Coronary artery (tissue), 2 donors: ENCODE data around the gene PFDN4.
"Not testable (repeated sequence)": the region's sequence is repeated elsewhere in the genome, so short reads cannot be mapped to it uniquely, and the experiment has no call there.

ENCODE experiments used
- DNase-seq: peaks from one replicate; pipeline ENCODE4 v3.0.0-alpha.2; 2017; ENCODE audit warnings: low spot score
- H3K27ac ChIP-seq, 2 donors: fragments of 200-600 bp; sonication (generic); one replicate each; pipeline ENCODE4 v1.5.1; 2016 to 2019
- H3K4me3 ChIP-seq: fragments of 200-600 bp; sonication (generic); 2 replicates; pipeline ENCODE4 v1.5.1; 2016; ENCODE audit warnings: mild to moderate bottlenecking, moderate library complexity
- CTCF ChIP-seq: fragments of 200-600 bp; sonication (generic); IDR thresholded peaks from one replicate; pipeline ENCODE4 v1.5.1; 2019; ENCODE audit warnings: antibody characterized with exemption

The PFDN4 gene

DNA sequence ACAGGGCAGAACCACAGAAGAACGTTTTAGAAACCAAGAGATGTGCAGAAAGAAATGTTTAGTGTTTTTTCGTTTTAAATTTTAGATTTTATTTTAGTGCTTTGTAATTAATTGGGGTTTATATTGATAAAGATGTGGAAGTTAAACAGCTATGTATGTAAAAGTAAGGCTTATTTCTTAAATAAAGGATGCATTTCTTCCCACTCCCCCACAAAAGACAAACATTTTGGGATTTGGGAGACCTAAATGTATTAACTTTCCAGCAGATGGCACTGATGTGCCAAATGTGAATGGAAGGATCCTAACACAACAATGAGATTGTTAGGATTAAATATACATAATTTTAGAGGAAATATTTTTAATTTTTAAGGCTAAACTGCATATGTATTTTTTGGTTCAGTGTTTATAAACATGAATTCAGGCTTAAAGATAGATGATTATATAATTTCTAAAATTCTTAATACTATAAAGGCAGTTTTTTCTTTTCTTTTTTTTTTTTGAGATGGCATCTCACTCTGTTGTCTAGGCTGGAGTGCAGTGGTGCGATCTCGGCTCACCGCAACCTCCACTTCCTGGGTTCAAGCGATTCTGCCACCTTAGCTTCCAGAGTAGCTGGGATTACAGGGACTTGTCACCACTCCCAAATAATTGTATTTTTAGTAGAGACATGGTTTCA is 12.0 kb downstream of the PFDN4 start:
- peak; percentile 22 for TF ChIP-seq CTCF
- Histone ChIP-seq H3K4me3 (no peak overlapping the region), H3K27ac (no peak overlapping the region)
- DNase-seq, result no peak

DNA sequence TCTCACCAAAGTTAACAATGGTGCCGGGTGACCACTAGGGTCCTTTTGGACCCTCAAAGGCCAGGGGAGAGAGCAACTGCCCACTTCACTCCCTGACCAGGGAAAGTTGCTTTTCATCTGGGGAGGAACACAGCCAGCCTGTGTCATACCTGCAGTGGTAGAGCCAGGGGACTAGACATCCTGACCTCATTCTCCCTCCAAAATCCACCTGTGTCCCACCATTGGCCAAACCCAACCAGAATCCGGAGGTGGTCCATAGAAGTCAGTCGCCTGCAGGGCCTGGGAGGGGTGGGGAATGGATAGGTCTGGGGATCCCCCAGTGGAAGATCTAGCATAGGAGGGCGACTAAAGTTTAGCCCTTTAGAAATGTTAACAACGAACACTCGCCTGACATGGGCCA is 12.8 kb downstream of the PFDN4 start:
- no peak for TF ChIP-seq CTCF
- H3K27ac ChIP-seq, result no peak overlapping the region
- H3K4me3 ChIP-seq, result no peak overlapping the region
- DNase-seq, result no peak

DNA sequence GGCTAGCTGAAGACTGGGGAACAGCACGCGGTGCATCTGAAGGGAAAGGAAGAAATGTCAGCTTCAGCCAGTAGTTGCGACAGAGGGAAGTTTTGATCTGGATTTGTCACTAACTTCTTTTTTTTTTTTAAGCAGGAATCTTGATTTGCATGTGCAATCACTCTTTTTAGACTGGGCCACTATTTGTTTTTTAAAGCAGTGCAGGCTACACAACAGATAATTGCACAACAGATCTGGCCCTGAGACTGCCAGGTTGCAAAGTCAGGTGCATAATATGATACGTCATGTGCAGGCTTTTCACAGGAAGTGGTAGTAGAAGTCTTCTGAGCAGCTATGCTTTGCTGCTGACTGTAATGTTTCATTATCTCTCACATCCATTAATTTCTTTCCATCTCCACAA is 13.5 kb downstream of the PFDN4 start:
- no peak for TF ChIP-seq CTCF
- Histone ChIP-seq H3K27ac (no peak overlapping the region), H3K4me3 (no peak overlapping the region)
- DNase-seq, result no peak

- no peak for TF ChIP-seq CTCF
- no peak overlapping the region for H3K4me3 ChIP-seq
- no peak overlapping the region for H3K27ac ChIP-seq
Measured at GRCh38 chr20:54221996-54222890, 14.4 kb downstream of the PFDN4 start.

GRCh38 chr20:54223285-54223684 is 15.4 kb downstream of the PFDN4 start:
- no peak overlapping the region for H3K4me3 ChIP-seq
- H3K27ac ChIP-seq, result no peak overlapping the region
- DNase-seq, result no peak
- no peak for TF ChIP-seq CTCF

More at GRCh38 chr20:54221996-54222890, 14.4 kb downstream of the PFDN4 start:
- no peak for DNase-seq

DNA sequence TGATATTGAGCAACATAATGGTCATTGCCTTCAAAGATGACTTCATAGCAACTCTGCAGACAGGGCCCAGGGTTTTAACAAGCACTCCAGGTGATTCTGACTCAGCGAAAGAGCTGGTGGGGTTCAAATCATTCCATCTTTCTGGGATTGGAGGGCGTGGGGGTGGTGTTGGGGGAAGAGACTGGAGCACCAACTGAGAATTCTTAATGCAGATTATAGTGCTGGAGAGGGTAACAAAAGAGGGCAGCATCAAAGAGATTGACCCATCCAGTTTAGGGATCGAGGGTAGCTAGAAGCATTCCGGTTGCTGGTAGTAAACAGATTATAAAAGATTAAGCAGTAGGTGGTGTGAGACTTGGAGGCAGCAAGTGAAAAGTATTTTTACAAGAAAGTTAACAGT is 15.9 kb downstream of the PFDN4 start:
- no peak for TF ChIP-seq CTCF
- DNase-seq, result no peak
- Histone ChIP-seq H3K4me3 (no peak overlapping the region), H3K27ac (no peak overlapping the region)

GRCh38 chr20:54224642-54225041 is 16.8 kb downstream of the PFDN4 start:
- DNase-seq, H3K27ac ChIP-seq, H3K4me3 ChIP-seq: not testable (repeated sequence)
